ENCODE results near the gene MYO5B. TPM values are rescaled to one million over a fixed set of nuclear protein-coding genes. Genes with fewer than 3 reads are reported as not detected.
"Not testable (repeated sequence)": the region's sequence is repeated elsewhere in the genome, so short reads cannot be mapped to it uniquely, and the experiment has no call there.

MYO5B gene
- total RNA-seq, 2 experiments from 2014 or later, result not detected

GRCh38 chr18:49893036-49893435 is 301.9 kb downstream of the MYO5B start:
- Histone ChIP-seq H3K4me1 (ENCODE audit: insufficient read depth, low read length, poor library complexity, severe bottlenecking) (no peaks in the 10 kb centered on the region), H3K36me3 (ENCODE audit: insufficient read depth, low read length) (no peaks in the 10 kb centered on the region), H3K27ac (ENCODE audit: low read depth, low read length, poor library complexity, severe bottlenecking) (no peak overlapping the region), H2AFZ (ENCODE audit: low read length) (no peak overlapping the region), H3K9me2 (ENCODE audit: insufficient read depth, low read length) (no peaks in the 10 kb centered on the region), H3K79me2 (ENCODE audit: insufficient read depth, low read depth, low read length) (no peaks in the 10 kb centered on the region), H3K4me2 (ENCODE audit: low read length) (no peak overlapping the region), H4K20me1 (ENCODE audit: insufficient read depth, low read length) (no peaks in the 10 kb centered on the region), H3K4me3 (ENCODE audit: low read depth, low read length, poor library complexity, severe bottlenecking) (no peak overlapping the region), H3K9me3 (ENCODE audit: low read length) (no peaks in the 10 kb centered on the region)
- CTCF ChIA-PET (ENCODE audit: unreplicated experiment), result no interaction called here
- intact Hi-C loops (cut with micrococcal nuclease; ENCODE audit: unreplicated experiment), result no loop called here
- no TSS peak for BruUV-seq (replicated peaks)
- POLR2A ChIA-PET, result no interaction called here
- TF ChIP-seq CTCF (conservative IDR thresholded peaks at IDR 0.05; ENCODE audit: low read length) (no peak), EZH2phosphoT487 (IDR thresholded peaks at IDR 0.05; ENCODE audit: borderline replicate concordance, low read depth, low read length) (no peak)
- no peak for DNase-seq (ENCODE audit: low spot score)

GRCh38 chr18:49892148-49892924 is 302.6 kb downstream of the MYO5B start:
- H2AFZ ChIP-seq (ENCODE audit: low read length), result no peak overlapping the region
- TF ChIP-seq CTCF (conservative IDR thresholded peaks at IDR 0.05; ENCODE audit: low read length) (no peak), EZH2phosphoT487 (IDR thresholded peaks at IDR 0.05; ENCODE audit: borderline replicate concordance, low read depth, low read length) (no peak)
- intact Hi-C loops (cut with micrococcal nuclease; ENCODE audit: unreplicated experiment), result no loop called here
- no peaks in the 10 kb centered on the region for H3K79me2 ChIP-seq (ENCODE audit: insufficient read depth, low read depth, low read length)
- H3K36me3 ChIP-seq (ENCODE audit: insufficient read depth, low read length), result no peaks in the 10 kb centered on the region
- no TSS peak for BruUV-seq (replicated peaks)
- H3K27ac ChIP-seq (ENCODE audit: low read depth, low read length, poor library complexity, severe bottlenecking), result no peak overlapping the region
- H3K9me2 ChIP-seq (ENCODE audit: insufficient read depth, low read length), result no peaks in the 10 kb centered on the region
- POLR2A ChIA-PET, result no interaction called here
- no peak for DNase-seq (ENCODE audit: low spot score)
- CTCF ChIA-PET (ENCODE audit: unreplicated experiment), result no interaction called here
- H3K4me3 ChIP-seq (ENCODE audit: low read depth, low read length, poor library complexity, severe bottlenecking), result no peak overlapping the region
- H3K4me1 ChIP-seq (ENCODE audit: insufficient read depth, low read length, poor library complexity, severe bottlenecking), result no peaks in the 10 kb centered on the region
- no peak overlapping the region for H3K4me2 ChIP-seq (ENCODE audit: low read length)
- H3K9me3 ChIP-seq (ENCODE audit: low read length), result no peaks in the 10 kb centered on the region
- H4K20me1 ChIP-seq (ENCODE audit: insufficient read depth, low read length), result no peaks in the 10 kb centered on the region

- no peaks in the 10 kb centered on the region for H3K9me2 ChIP-seq (ENCODE audit: insufficient read depth, low read length)
- intact Hi-C loops (cut with micrococcal nuclease; ENCODE audit: unreplicated experiment), result no loop called here
- no peaks in the 10 kb centered on the region for H3K36me3 ChIP-seq (ENCODE audit: insufficient read depth, low read length)
- H3K4me2 ChIP-seq (ENCODE audit: low read length), result no peak overlapping the region
- H3K4me3 ChIP-seq (ENCODE audit: low read depth, low read length, poor library complexity, severe bottlenecking), result no peak overlapping the region
- no peak overlapping the region for H3K27ac ChIP-seq (ENCODE audit: low read depth, low read length, poor library complexity, severe bottlenecking)
- no peaks in the 10 kb centered on the region for H3K4me1 ChIP-seq (ENCODE audit: insufficient read depth, low read length, poor library complexity, severe bottlenecking)
- BruUV-seq (replicated peaks), result no TSS peak
- CTCF ChIA-PET (ENCODE audit: unreplicated experiment), result no interaction called here
- H3K79me2 ChIP-seq (ENCODE audit: insufficient read depth, low read depth, low read length), result no peaks in the 10 kb centered on the region
- H2AFZ ChIP-seq (ENCODE audit: low read length), result no peak overlapping the region
- no peaks in the 10 kb centered on the region for H3K9me3 ChIP-seq (ENCODE audit: low read length)
- no peak for DNase-seq (ENCODE audit: low spot score)
- TF ChIP-seq CTCF (conservative IDR thresholded peaks at IDR 0.05; ENCODE audit: low read length) (no peak), EZH2phosphoT487 (IDR thresholded peaks at IDR 0.05; ENCODE audit: borderline replicate concordance, low read depth, low read length) (no peak)
- POLR2A ChIA-PET, result no interaction called here
- H4K20me1 ChIP-seq (ENCODE audit: insufficient read depth, low read length), result no peaks in the 10 kb centered on the region
These were observed 304.9 kb downstream of the MYO5B start for GRCh38 chr18:49890041-49890440.

GRCh38 chr18:49889552-49889951 is 305.4 kb downstream of the MYO5B start:
- BruUV-seq (replicated peaks); POLR2A ChIA-PET: not testable (repeated sequence)

More at GRCh38 chr18:49889552-49889951, 305.4 kb downstream of the MYO5B start:
- H2AFZ ChIP-seq (ENCODE audit: low read length); CTCF ChIA-PET (ENCODE audit: unreplicated experiment); H3K9me2 ChIP-seq (ENCODE audit: insufficient read depth, low read length); H3K4me3 ChIP-seq (ENCODE audit: low read depth, low read length, poor library complexity, severe bottlenecking); H3K27ac ChIP-seq (ENCODE audit: low read depth, low read length, poor library complexity, severe bottlenecking); H3K9me3 ChIP-seq (ENCODE audit: low read length); DNase-seq (ENCODE audit: low spot score); H3K79me2 ChIP-seq (ENCODE audit: insufficient read depth, low read depth, low read length); intact Hi-C loops (cut with micrococcal nuclease; ENCODE audit: unreplicated experiment); H3K4me1 ChIP-seq (ENCODE audit: insufficient read depth, low read length, poor library complexity, severe bottlenecking); H3K36me3 ChIP-seq (ENCODE audit: insufficient read depth, low read length); H4K20me1 ChIP-seq (ENCODE audit: insufficient read depth, low read length); H3K4me2 ChIP-seq (ENCODE audit: low read length): not testable (repeated sequence)
